Neuron (in vitro differentiated cells): ENCODE results near the gene PRRT1B.
"Not testable (repeated sequence)": the region's sequence is repeated elsewhere in the genome, so short reads cannot be mapped to it uniquely, and the experiment has no call there.

Experiments
- H2AFZ ChIP-seq: one replicate; pipeline ENCODE4 v1.6.1; 2013; ENCODE audit warnings: low read depth, mild to moderate bottlenecking, inconsistent platforms, low read length, moderate library complexity
- H3K27me3 ChIP-seq: one replicate; pipeline ENCODE4 v1.6.1; 2013; ENCODE audit warnings: low read length; ENCODE audit not compliant: insufficient read depth
- H3K36me3 ChIP-seq: one replicate; pipeline ENCODE4 v1.6.1; 2013; ENCODE audit warnings: low read length; ENCODE audit not compliant: insufficient read depth
- H3K4me1 ChIP-seq: one replicate; pipeline ENCODE4 v1.6.1; 2013; ENCODE audit warnings: low read length; ENCODE audit not compliant: insufficient read depth
- H3K4me3 ChIP-seq: 2 replicates; pipeline ENCODE4 v1.5.1; 2013; ENCODE audit warnings: mild to moderate bottlenecking, low read length, moderate library complexity
- H3K9me3 ChIP-seq: one replicate; pipeline ENCODE4 v1.6.1; 2013; ENCODE audit warnings: low read length

Gene PRRT1B

GRCh38 chr9:131515559-131516031 is 29.7 kb upstream of the PRRT1B start:
- H3K4me3 ChIP-seq, H3K9me3 ChIP-seq, H2AFZ ChIP-seq, H3K4me1 ChIP-seq, H3K27me3 ChIP-seq: not testable (repeated sequence)
- H3K36me3 ChIP-seq: peaks cover 96% of the 10 kb centered on the region

GRCh38 chr9:131516100-131516499 is 29.2 kb upstream of the PRRT1B start:
- Histone ChIP-seq H3K27me3 (no peaks in the 10 kb centered on the region), H3K9me3 (peaks cover 5% of the 10 kb centered on the region), H3K4me1 (no peaks in the 10 kb centered on the region), H3K36me3 (peaks cover 93% of the 10 kb centered on the region), H2AFZ (no peak overlapping the region), H3K4me3 (no peak overlapping the region)

- Histone ChIP-seq H3K36me3 (peaks cover 93% of the 10 kb centered on the region), H3K27me3 (no peaks in the 10 kb centered on the region), H3K4me1 (no peaks in the 10 kb centered on the region), H3K4me3 (no peak overlapping the region), H3K9me3 (peaks cover 5% of the 10 kb centered on the region), H2AFZ (no peak overlapping the region)
Measured at GRCh38 chr9:131516930-131517329, 28.4 kb upstream of the PRRT1B start.

- no peak overlapping the region for H2AFZ ChIP-seq
- no peak overlapping the region for H3K4me3 ChIP-seq
- H3K9me3 ChIP-seq: peaks cover 5% of the 10 kb centered on the region
- H3K27me3 ChIP-seq: no peaks in the 10 kb centered on the region
- peaks cover 94% of the 10 kb centered on the region for H3K36me3 ChIP-seq
- no peaks in the 10 kb centered on the region for H3K4me1 ChIP-seq
Measured at GRCh38 chr9:131517761-131518190, 27.5 kb upstream of the PRRT1B start.

GRCh38 chr9:131518553-131518952 is 26.8 kb upstream of the PRRT1B start:
- no peaks in the 10 kb centered on the region for H3K27me3 ChIP-seq
- peaks cover 94% of the 10 kb centered on the region for H3K36me3 ChIP-seq
- peaks cover 5% of the 10 kb centered on the region for H3K9me3 ChIP-seq
- no peak overlapping the region for H2AFZ ChIP-seq
- no peaks in the 10 kb centered on the region for H3K4me1 ChIP-seq
- H3K4me3 ChIP-seq: no peak overlapping the region

- no peaks in the 10 kb centered on the region for H3K27me3 ChIP-seq
- peaks cover 2% of the 10 kb centered on the region for H3K9me3 ChIP-seq
- H3K36me3 ChIP-seq: peaks cover 92% of the 10 kb centered on the region
- H3K4me1 ChIP-seq: no peaks in the 10 kb centered on the region
- H3K4me3 ChIP-seq: no peak overlapping the region
- no peak overlapping the region for H2AFZ ChIP-seq
Measured at GRCh38 chr9:131520503-131520902, 24.8 kb upstream of the PRRT1B start.

GRCh38 chr9:131521203-131521602 is 24.1 kb upstream of the PRRT1B start:
- no peaks in the 10 kb centered on the region for H3K9me3 ChIP-seq
- H2AFZ ChIP-seq: no peak overlapping the region
- H3K4me1 ChIP-seq: no peaks in the 10 kb centered on the region
- H3K27me3 ChIP-seq: no peaks in the 10 kb centered on the region
- H3K36me3 ChIP-seq: peaks cover 91% of the 10 kb centered on the region
- no peak overlapping the region for H3K4me3 ChIP-seq

- no peak overlapping the region for H3K4me3 ChIP-seq
- H2AFZ ChIP-seq: no peak overlapping the region
- H3K27me3 ChIP-seq: no peaks in the 10 kb centered on the region
- no peaks in the 10 kb centered on the region for H3K4me1 ChIP-seq
- H3K36me3 ChIP-seq: peaks cover 91% of the 10 kb centered on the region
- H3K9me3 ChIP-seq: no peaks in the 10 kb centered on the region
Measured at GRCh38 chr9:131521822-131522221, 23.5 kb upstream of the PRRT1B start.

- H2AFZ ChIP-seq: no peak overlapping the region
- no peaks in the 10 kb centered on the region for H3K9me3 ChIP-seq
- H3K4me1 ChIP-seq: no peaks in the 10 kb centered on the region
- H3K4me3 ChIP-seq: no peak overlapping the region
- H3K27me3 ChIP-seq: no peaks in the 10 kb centered on the region
- peaks cover 92% of the 10 kb centered on the region for H3K36me3 ChIP-seq
Measured at GRCh38 chr9:131522257-131523085, 22.9 kb upstream of the PRRT1B start.

GRCh38 chr9:131523086-131523388 is 22.3 kb upstream of the PRRT1B start:
- H3K4me1 ChIP-seq: no peaks in the 10 kb centered on the region
- H3K4me3 ChIP-seq: no peak overlapping the region
- H2AFZ ChIP-seq: no peak overlapping the region
- H3K27me3 ChIP-seq: no peaks in the 10 kb centered on the region
- H3K9me3 ChIP-seq: no peaks in the 10 kb centered on the region
- H3K36me3 ChIP-seq: peaks cover 89% of the 10 kb centered on the region

GRCh38 chr9:131523451-131524435 is 21.6 kb upstream of the PRRT1B start:
- H3K4me1 ChIP-seq: no peaks in the 10 kb centered on the region
- peaks cover 89% of the 10 kb centered on the region for H3K36me3 ChIP-seq
- H3K4me3 ChIP-seq: no peak overlapping the region
- H2AFZ ChIP-seq: no peak overlapping the region
- no peaks in the 10 kb centered on the region for H3K9me3 ChIP-seq
- no peaks in the 10 kb centered on the region for H3K27me3 ChIP-seq

GRCh38 chr9:131524665-131525315 is 20.5 kb upstream of the PRRT1B start:
- Histone ChIP-seq H3K9me3 (no peaks in the 10 kb centered on the region), H2AFZ (no peak overlapping the region), H3K4me1 (peaks cover 4% of the 10 kb centered on the region), H3K27me3 (no peaks in the 10 kb centered on the region), H3K4me3 (no peak overlapping the region), H3K36me3 (peaks cover 89% of the 10 kb centered on the region)
